ENCODE measurements around the gene TAF6L. TPM values are rescaled to one million over a fixed set of nuclear protein-coding genes. Genes with fewer than 3 reads are reported as not detected.

The TAF6L gene
- total and polyA plus RNA-seq, 2 of the 8 experiments (the other 6 are each of a cell fraction or from before 2014, with no cell fraction given): 24.8 to 31.9 TPM

GRCh38 chr11:62726156-62726914 lies 44.9 kb upstream of the TAF6L start (continued):
- TF ChIP-seq CTCF (IDR thresholded peaks at IDR 0.05; ENCODE audit: control extremely low read depth in 1 of 3, insufficient read depth in 1 of 3, low read depth in 1 of 3, low read length in 3 of 3): no peak
- no peak for TF ChIP-seq CBX5 (IDR thresholded peaks at IDR 0.05; ENCODE audit: low read depth, low read length)
- no peak for TF ChIP-seq TAF1 (IDR thresholded peaks at IDR 0.05; ENCODE audit: low read depth, low read length)
- TF ChIP-seq ATF2 (IDR thresholded peaks at IDR 0.05; ENCODE audit: low read length): no peak
- no peak for TF ChIP-seq KDM5A (IDR thresholded peaks at IDR 0.05; ENCODE audit: low read length)
- TF ChIP-seq NRF1 (IDR thresholded peaks at IDR 0.05; ENCODE audit: low read depth, low read length): no peak
- no peak for TF ChIP-seq CHD1 (IDR thresholded peaks at IDR 0.05; ENCODE audit: low read depth, low read length)

Data from H1 (cell line).